ENCODE data around the gene B4GALT3.

GRCh38 chr1:161190962-161191521 lies 13.7 kb upstream of the B4GALT3 start:
- TF ChIP-seq, protein P1, sequence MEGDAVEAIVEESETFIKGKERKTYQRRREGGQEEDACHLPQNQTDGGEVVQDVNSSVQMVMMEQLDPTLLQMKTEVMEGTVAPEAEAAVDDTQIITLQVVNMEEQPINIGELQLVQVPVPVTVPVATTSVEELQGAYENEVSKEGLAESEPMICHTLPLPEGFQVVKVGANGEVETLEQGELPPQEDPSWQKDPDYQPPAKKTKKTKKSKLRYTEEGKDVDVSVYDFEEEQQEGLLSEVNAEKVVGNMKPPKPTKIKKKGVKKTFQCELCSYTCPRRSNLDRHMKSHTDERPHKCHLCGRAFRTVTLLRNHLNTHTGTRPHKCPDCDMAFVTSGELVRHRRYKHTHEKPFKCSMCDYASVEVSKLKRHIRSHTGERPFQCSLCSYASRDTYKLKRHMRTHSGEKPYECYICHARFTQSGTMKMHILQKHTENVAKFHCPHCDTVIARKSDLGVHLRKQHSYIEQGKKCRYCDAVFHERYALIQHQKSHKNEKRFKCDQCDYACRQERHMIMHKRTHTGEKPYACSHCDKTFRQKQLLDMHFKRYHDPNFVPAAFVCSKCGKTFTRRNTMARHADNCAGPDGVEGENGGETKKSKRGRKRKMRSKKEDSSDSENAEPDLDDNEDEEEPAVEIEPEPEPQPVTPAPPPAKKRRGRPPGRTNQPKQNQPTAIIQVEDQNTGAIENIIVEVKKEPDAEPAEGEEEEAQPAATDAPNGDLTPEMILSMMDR (IDR thresholded peaks at IDR 0.05; ENCODE audit: extremely low read depth in 1 of 2, insufficient read depth in 1 of 2, low read depth in 1 of 2, low read length in 2 of 2) = no peak
- TF ChIP-seq POLR2A (IDR thresholded peaks at IDR 0.05; ENCODE audit: low read depth, low read length) = no peak
- no peak for TF ChIP-seq FOS (IDR thresholded peaks at IDR 0.05; ENCODE audit: borderline replicate concordance, insufficient read depth, low read length)
